Measurements from ENCODE around the gene RASL11A. TPM values are rescaled to one million over a fixed set of nuclear protein-coding genes. Genes with fewer than 3 reads are reported as not detected.

Gene RASL11A
- total and polyA plus RNA-seq, 8 donors, result 3.1 to 31.5 (median 11.6) TPM; not detected in 1

DNA sequence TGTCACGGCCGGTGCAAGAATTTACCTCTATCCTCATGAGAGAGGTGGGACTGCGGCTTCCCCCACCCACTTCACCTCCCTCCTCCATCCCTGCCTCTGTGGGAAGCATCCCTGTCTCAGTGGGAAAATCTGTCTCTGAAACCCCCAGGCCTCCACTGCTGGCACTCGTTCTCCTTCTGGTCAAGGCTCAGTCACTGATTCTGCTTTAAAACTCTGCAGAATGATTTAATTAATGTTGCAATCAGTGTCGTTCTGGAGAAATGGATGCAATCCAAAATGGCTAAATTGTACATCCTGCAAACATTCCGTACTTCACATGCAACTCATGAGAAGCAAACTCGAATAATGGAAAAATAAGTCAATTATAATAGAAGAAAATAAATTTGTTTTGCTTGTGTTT is 5.6 kb downstream of the RASL11A start:
- peaks cover 0 to 22% (median 17%) of the 10 kb centered on the region in 4 donors for H3K4me1 ChIP-seq
- peaks cover 0 to 6% (median 0%) of the 10 kb centered on the region in 3 donors for H3K27me3 ChIP-seq
- TF ChIP-seq EP300 (IDR thresholded peaks at IDR 0.05) (no peak), POLR2AphosphoS5 (IDR thresholded peaks at IDR 0.05) (peak in 1 of 3 donors; percentile 21), POLR2A (IDR thresholded peaks at IDR 0.05) (no peak)
- TF ChIP-seq, protein P1, sequence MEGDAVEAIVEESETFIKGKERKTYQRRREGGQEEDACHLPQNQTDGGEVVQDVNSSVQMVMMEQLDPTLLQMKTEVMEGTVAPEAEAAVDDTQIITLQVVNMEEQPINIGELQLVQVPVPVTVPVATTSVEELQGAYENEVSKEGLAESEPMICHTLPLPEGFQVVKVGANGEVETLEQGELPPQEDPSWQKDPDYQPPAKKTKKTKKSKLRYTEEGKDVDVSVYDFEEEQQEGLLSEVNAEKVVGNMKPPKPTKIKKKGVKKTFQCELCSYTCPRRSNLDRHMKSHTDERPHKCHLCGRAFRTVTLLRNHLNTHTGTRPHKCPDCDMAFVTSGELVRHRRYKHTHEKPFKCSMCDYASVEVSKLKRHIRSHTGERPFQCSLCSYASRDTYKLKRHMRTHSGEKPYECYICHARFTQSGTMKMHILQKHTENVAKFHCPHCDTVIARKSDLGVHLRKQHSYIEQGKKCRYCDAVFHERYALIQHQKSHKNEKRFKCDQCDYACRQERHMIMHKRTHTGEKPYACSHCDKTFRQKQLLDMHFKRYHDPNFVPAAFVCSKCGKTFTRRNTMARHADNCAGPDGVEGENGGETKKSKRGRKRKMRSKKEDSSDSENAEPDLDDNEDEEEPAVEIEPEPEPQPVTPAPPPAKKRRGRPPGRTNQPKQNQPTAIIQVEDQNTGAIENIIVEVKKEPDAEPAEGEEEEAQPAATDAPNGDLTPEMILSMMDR (IDR thresholded peaks at IDR 0.05), result no peak
- H3K27ac ChIP-seq, result peak overlapping the region in 4 of 5 donors; percentile 9 to 60 (median 36)
- 66 to 83% (median 74%) methylated on average over 7 of the region's 7 CpGs for WGBS, 5 donors
- DNase-seq, result no peak
- H3K4me3 ChIP-seq, result no peak overlapping the region
- H3K36me3 ChIP-seq, result peaks cover 0 to 7% (median 3%) of the 10 kb centered on the region in 4 donors
- no peaks in the 10 kb centered on the region for H3K9me3 ChIP-seq
- intact Hi-C loops (cut with DNase I; ENCODE audit: low total_unique reads), result no loop called here

DNA sequence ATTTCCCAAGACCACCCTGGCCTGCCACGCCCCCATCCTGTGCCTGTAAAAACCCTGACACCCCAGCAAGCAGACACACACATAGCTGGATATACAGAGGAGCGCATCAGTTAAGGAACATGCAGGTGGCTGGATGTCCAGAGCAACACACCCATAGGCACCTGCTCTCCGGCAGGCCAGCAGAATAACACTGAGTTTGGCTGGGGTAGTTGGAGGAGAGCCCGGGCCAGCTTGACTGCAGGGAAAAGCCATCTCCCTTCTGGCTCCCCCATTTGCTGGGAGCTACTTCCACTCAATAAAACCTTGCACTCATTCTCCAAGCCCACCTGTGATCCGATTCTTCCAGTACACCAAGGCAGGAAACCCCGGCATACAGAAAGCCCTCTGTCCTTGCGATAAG is 8.9 kb downstream of the RASL11A start:
- peaks cover 0 to 3% (median 0%) of the 10 kb centered on the region in 4 donors for H3K4me1 ChIP-seq
- no peaks in the 10 kb centered on the region for H3K36me3 ChIP-seq
- 79 to 99% (median 88%) methylated on average over 7 of the region's 7 CpGs for WGBS, 5 donors
- no peak for DNase-seq
- H3K27me3 ChIP-seq, result peaks cover 0 to 6% (median 0%) of the 10 kb centered on the region in 3 donors
- H3K9me3 ChIP-seq, result no peaks in the 10 kb centered on the region
- no peak for TF ChIP-seq EP300 (IDR thresholded peaks at IDR 0.05)
- no peak for TF ChIP-seq POLR2AphosphoS5 (IDR thresholded peaks at IDR 0.05)
- TF ChIP-seq POLR2A (IDR thresholded peaks at IDR 0.05), result no peak
- no peak overlapping the region for H3K27ac ChIP-seq
- intact Hi-C loops (cut with DNase I; ENCODE audit: low total_unique reads), result no loop called here
- H3K4me3 ChIP-seq, result no peak overlapping the region

DNA sequence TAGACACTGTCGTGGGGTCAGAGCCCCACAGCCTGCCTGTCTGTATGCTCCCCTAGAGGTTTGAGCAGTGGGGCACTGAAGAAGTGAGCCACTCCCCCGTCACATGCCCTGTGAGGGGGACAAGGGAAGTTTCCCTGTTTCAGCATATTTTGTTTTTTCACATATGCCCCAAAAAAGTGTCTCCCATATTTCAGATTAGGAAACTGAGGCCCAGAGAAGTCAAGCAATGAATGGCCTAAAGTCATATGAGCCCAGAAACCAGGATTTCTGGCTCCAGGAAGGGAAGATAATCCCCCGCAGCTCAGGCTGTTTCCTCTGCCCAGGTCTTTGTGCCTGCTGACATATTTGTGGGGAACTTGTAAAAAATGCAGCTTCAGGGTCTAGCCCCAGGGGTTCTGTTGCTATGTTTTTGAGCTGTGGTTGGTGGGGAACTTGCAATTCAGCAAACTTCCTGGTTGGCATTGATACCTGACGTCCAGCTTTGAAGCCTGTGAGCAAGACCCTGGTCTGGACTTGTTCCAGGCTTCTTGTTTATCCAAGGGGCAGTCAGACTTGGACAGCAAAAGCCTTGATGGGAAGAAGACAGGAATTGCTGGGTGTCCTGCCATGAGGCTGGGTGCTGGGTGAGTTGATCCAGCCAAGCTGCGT is 9.5 kb downstream of the RASL11A start:
- intact Hi-C loops (cut with DNase I; ENCODE audit: low total_unique reads), result loop anchor here (10.0 kb wide), 1 partner anchor 65 kb away; no protein-coding TSS in a partner anchor
- TF ChIP-seq POLR2AphosphoS5 (IDR thresholded peaks at IDR 0.05) (no peak), POLR2A (IDR thresholded peaks at IDR 0.05) (no peak)
- TF ChIP-seq, protein P1 (IDR thresholded peaks at IDR 0.05), result no peak
- no peak overlapping the region for H3K4me3 ChIP-seq
- peaks cover 0 to 6% (median 0%) of the 10 kb centered on the region in 3 donors for H3K27me3 ChIP-seq
- no peaks in the 10 kb centered on the region for H3K36me3 ChIP-seq
- H3K27ac ChIP-seq, result no peak overlapping the region
- H3K9me3 ChIP-seq, result no peaks in the 10 kb centered on the region
- no peak for DNase-seq
- WGBS, 5 donors, result 55 to 70% (median 57%) methylated on average over 5 of the region's 5 CpGs
- H3K4me1 ChIP-seq, result peaks cover 0 to 3% (median 0%) of the 10 kb centered on the region in 4 donors

DNA sequence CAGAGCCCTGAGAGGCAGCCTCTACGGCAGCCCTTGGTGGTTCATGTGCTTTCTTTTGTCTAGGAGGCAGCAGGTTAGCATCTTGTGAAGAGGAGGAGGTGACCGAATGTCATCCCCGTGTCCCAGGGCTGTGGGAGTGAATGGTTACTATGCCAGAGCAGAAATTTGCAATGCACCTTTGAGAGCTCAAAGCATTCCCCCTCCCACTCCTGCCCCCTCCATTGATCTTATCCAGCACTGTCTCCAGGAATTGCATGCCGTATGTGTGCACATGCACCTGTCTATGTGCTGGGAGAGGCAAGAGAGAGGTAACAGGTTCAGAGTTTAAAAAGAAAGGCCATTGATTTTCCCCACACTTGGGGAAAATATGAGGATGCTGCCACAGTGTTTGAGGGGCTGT is 10.2 kb downstream of the RASL11A start:
- H3K27me3 ChIP-seq, result peaks cover 0 to 6% (median 0%) of the 10 kb centered on the region in 3 donors
- 65 to 77% (median 68%) methylated on average over 4 of the region's 4 CpGs for WGBS, 5 donors
- no peak overlapping the region for H3K4me3 ChIP-seq
- H3K4me1 ChIP-seq, result peaks cover 0 to 3% (median 0%) of the 10 kb centered on the region in 4 donors
- H3K27ac ChIP-seq, result no peak overlapping the region
- TF ChIP-seq POLR2A (IDR thresholded peaks at IDR 0.05) (no peak), EP300 (IDR thresholded peaks at IDR 0.05) (no peak), POLR2AphosphoS5 (IDR thresholded peaks at IDR 0.05) (no peak)
- TF ChIP-seq, protein P1 (IDR thresholded peaks at IDR 0.05), result no peak
- no peak for DNase-seq
- no peaks in the 10 kb centered on the region for H3K36me3 ChIP-seq
- intact Hi-C loops (cut with DNase I; ENCODE audit: low total_unique reads), result loop anchor here (10.0 kb wide), 1 partner anchor 64 kb away; no protein-coding TSS in a partner anchor
- no peaks in the 10 kb centered on the region for H3K9me3 ChIP-seq

DNA sequence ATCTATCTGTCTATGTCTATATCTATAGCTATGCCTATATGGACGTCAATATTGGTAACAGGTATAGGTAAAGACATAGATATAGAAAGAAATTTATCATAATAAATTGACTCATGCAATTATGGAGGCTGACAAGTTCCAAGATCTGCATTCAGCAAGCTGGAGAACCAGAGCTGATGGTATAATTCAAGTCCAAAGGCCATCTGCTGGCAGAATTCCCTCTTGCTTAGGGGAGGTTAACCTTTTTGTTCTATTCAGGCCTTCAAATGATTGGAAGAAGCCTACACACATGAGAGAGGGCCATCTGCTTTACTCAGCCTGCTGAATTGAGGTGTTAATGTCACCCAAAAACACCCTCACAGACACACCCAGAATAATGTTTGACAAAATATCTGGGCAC is 10.8 kb downstream of the RASL11A start:
- intact Hi-C loops (cut with DNase I; ENCODE audit: low total_unique reads), result loop anchor here (10.0 kb wide), 1 partner anchor 63 kb away; no protein-coding TSS in a partner anchor
- WGBS, 5 donors, result 29 to 57% (median 38%) methylated on average over 1 of the region's 1 CpG
- Histone ChIP-seq H3K36me3 (no peaks in the 10 kb centered on the region), H3K27me3 (peaks cover 0 to 6% (median 0%) of the 10 kb centered on the region in 3 donors), H3K27ac (no peak overlapping the region), H3K9me3 (no peaks in the 10 kb centered on the region), H3K4me1 (no peaks in the 10 kb centered on the region), H3K4me3 (no peak overlapping the region)
- DNase-seq, result no peak
- TF ChIP-seq, protein P1 (IDR thresholded peaks at IDR 0.05), result no peak
- TF ChIP-seq POLR2AphosphoS5 (IDR thresholded peaks at IDR 0.05) (no peak), EP300 (IDR thresholded peaks at IDR 0.05) (no peak), POLR2A (IDR thresholded peaks at IDR 0.05) (no peak)

Data from stomach (tissue), 9 donors.